Measurements from ENCODE around the gene MMD2. TPM values are rescaled to one million over a fixed set of nuclear protein-coding genes. Genes with fewer than 3 reads are reported as not detected.

Gene MMD2
- total RNA-seq, 1 donor from 2014 or later, result not detected

- H3K79me2 ChIP-seq (ENCODE audit: insufficient read depth, low read length), result no peaks in the 10 kb centered on the region
- H3K36me3 ChIP-seq (ENCODE audit: insufficient read depth, low read length), result no peaks in the 10 kb centered on the region
- H3K27ac ChIP-seq (ENCODE audit: low read depth, low read length), result no peak overlapping the region
- H2AFZ ChIP-seq (ENCODE audit: low read depth, low read length), result peak overlapping the region; percentile 68
- no peak overlapping the region for H3K9ac ChIP-seq (ENCODE audit: low read length)
- H3K4me2 ChIP-seq (ENCODE audit: low read length), result peak overlapping the region; percentile 75
- DNase-seq (ENCODE audit: low read depth) (no peak), FAIRE-seq (no peak)
- Mint-ChIP-seq H3K27ac (ENCODE audit: unreplicated experiment) (no peak overlapping the region), H3K4me1 (ENCODE audit: low read depth, unreplicated experiment) (no peaks in the 10 kb centered on the region), H3K27me3 (ENCODE audit: low read depth, unreplicated experiment) (peaks cover 28% of the 10 kb centered on the region), H3K4me3 (ENCODE audit: unreplicated experiment) (no peak overlapping the region), H3K36me3 (ENCODE audit: low read depth, unreplicated experiment) (peaks cover 2% of the 10 kb centered on the region), H3K9me3 (ENCODE audit: unreplicated experiment) (no peaks in the 10 kb centered on the region)
- H4K20me1 ChIP-seq (ENCODE audit: insufficient read depth, low read length), result no peaks in the 10 kb centered on the region
- no peaks in the 10 kb centered on the region for H3K4me1 ChIP-seq (ENCODE audit: insufficient read depth, low read length)
- TF ChIP-seq EZH2 (IDR thresholded peaks at IDR 0.05; ENCODE audit: insufficient read depth, low read length) (no peak), CTCF (IDR thresholded peaks at IDR 0.05; ENCODE audit: insufficient read depth, low read depth, low read length) (no peak)
- H3K4me3 ChIP-seq (ENCODE audit: insufficient read depth, low read depth, low read length), result no peak overlapping the region
- H3K9me3 ChIP-seq (ENCODE audit: insufficient read depth, low read depth, low read length), result peaks cover 8% of the 10 kb centered on the region
- H3K27me3 ChIP-seq (ENCODE audit: insufficient read depth, low read length), result peaks cover 18% of the 10 kb centered on the region
Measured at GRCh38 chr7:4861227-4861626, 97.8 kb downstream of the MMD2 start.

GRCh38 chr7:4857189-4857588 is 101.8 kb downstream of the MMD2 start:
- H3K4me1 ChIP-seq (ENCODE audit: insufficient read depth, low read length), result no peaks in the 10 kb centered on the region
- no peak overlapping the region for H3K27ac ChIP-seq (ENCODE audit: low read depth, low read length)
- no peaks in the 10 kb centered on the region for H4K20me1 ChIP-seq (ENCODE audit: insufficient read depth, low read length)
- no peak overlapping the region for H3K4me2 ChIP-seq (ENCODE audit: low read length)
- H3K4me3 Mint-ChIP-seq (ENCODE audit: unreplicated experiment), result no peak overlapping the region
- H3K9ac ChIP-seq (ENCODE audit: low read length), result no peak overlapping the region
- H3K27me3 Mint-ChIP-seq (ENCODE audit: low read depth, unreplicated experiment), result peaks cover 15% of the 10 kb centered on the region
- H3K36me3 Mint-ChIP-seq (ENCODE audit: low read depth, unreplicated experiment), result no peaks in the 10 kb centered on the region
- H3K36me3 ChIP-seq (ENCODE audit: insufficient read depth, low read length), result no peaks in the 10 kb centered on the region
- H3K27me3 ChIP-seq (ENCODE audit: insufficient read depth, low read length), result peaks cover 12% of the 10 kb centered on the region
- H3K4me1 Mint-ChIP-seq (ENCODE audit: low read depth, unreplicated experiment), result no peaks in the 10 kb centered on the region
- H3K79me2 ChIP-seq (ENCODE audit: insufficient read depth, low read length), result no peaks in the 10 kb centered on the region
- FAIRE-seq, result no peak
- H3K4me3 ChIP-seq (ENCODE audit: insufficient read depth, low read depth, low read length), result no peak overlapping the region
- H3K27ac Mint-ChIP-seq (ENCODE audit: unreplicated experiment), result no peak overlapping the region
- no peak for DNase-seq (ENCODE audit: low read depth)
- H2AFZ ChIP-seq (ENCODE audit: low read depth, low read length), result no peak overlapping the region
- no peak for TF ChIP-seq CTCF (IDR thresholded peaks at IDR 0.05; ENCODE audit: insufficient read depth, low read depth, low read length)
- TF ChIP-seq EZH2 (IDR thresholded peaks at IDR 0.05; ENCODE audit: insufficient read depth, low read length), result no peak
- peaks cover 7% of the 10 kb centered on the region for H3K9me3 Mint-ChIP-seq (ENCODE audit: unreplicated experiment)
- H3K9me3 ChIP-seq (ENCODE audit: insufficient read depth, low read depth, low read length), result peaks cover 8% of the 10 kb centered on the region

- no peaks in the 10 kb centered on the region for H4K20me1 ChIP-seq (ENCODE audit: insufficient read depth, low read length)
- H3K27me3 ChIP-seq (ENCODE audit: insufficient read depth, low read length), result peaks cover 12% of the 10 kb centered on the region
- H3K9ac ChIP-seq (ENCODE audit: low read length), result no peak overlapping the region
- no peak overlapping the region for H3K4me3 ChIP-seq (ENCODE audit: insufficient read depth, low read depth, low read length)
- DNase-seq (ENCODE audit: low read depth), result no peak
- H3K27ac ChIP-seq (ENCODE audit: low read depth, low read length), result no peak overlapping the region
- Mint-ChIP-seq H3K4me3 (ENCODE audit: unreplicated experiment) (no peak overlapping the region), H3K27ac (ENCODE audit: unreplicated experiment) (no peak overlapping the region), H3K36me3 (ENCODE audit: low read depth, unreplicated experiment) (no peaks in the 10 kb centered on the region), H3K27me3 (ENCODE audit: low read depth, unreplicated experiment) (peaks cover 15% of the 10 kb centered on the region), H3K4me1 (ENCODE audit: low read depth, unreplicated experiment) (peaks cover 3% of the 10 kb centered on the region), H3K9me3 (ENCODE audit: unreplicated experiment) (peaks cover 14% of the 10 kb centered on the region)
- no peaks in the 10 kb centered on the region for H3K4me1 ChIP-seq (ENCODE audit: insufficient read depth, low read length)
- TF ChIP-seq CTCF (IDR thresholded peaks at IDR 0.05; ENCODE audit: insufficient read depth, low read depth, low read length) (no peak), EZH2 (IDR thresholded peaks at IDR 0.05; ENCODE audit: insufficient read depth, low read length) (no peak)
- no peak for FAIRE-seq
- no peaks in the 10 kb centered on the region for H3K79me2 ChIP-seq (ENCODE audit: insufficient read depth, low read length)
- H3K4me2 ChIP-seq (ENCODE audit: low read length), result no peak overlapping the region
- peaks cover under 1% of the 10 kb centered on the region for H3K9me3 ChIP-seq (ENCODE audit: insufficient read depth, low read depth, low read length)
- no peak overlapping the region for H2AFZ ChIP-seq (ENCODE audit: low read depth, low read length)
- no peaks in the 10 kb centered on the region for H3K36me3 ChIP-seq (ENCODE audit: insufficient read depth, low read length)
Measured at GRCh38 chr7:4856336-4857057, 102.5 kb downstream of the MMD2 start.
